ENCODE data around the gene PRPF31. TPM values are rescaled to one million over a fixed set of nuclear protein-coding genes. Genes with fewer than 3 reads are reported as not detected.
A peak's percentile ranks its signal among the peaks of the same experiment; 100 is the strongest.
"Not testable (repeated sequence)": the region's sequence is repeated elsewhere in the genome, so short reads cannot be mapped to it uniquely, and the experiment has no call there.

The PRPF31 gene
- polyA plus RNA-seq, 1 experiment, result 28.7 TPM

GRCh38 chr19:54096617-54097106, 18.9 kb upstream of the PRPF31 start:
- no peak for DNase-seq (ENCODE audit: low read depth, low spot score)
- Histone ChIP-seq H3K4me3 (ENCODE audit: low read depth, low read length) (peak overlapping the region; percentile 49), H3K27me3 (ENCODE audit: control insufficient read depth, insufficient read depth, low read length) (no peaks in the 10 kb centered on the region), H3K9me3 (ENCODE audit: control insufficient read depth, insufficient read depth, low read length) (peaks cover 17% of the 10 kb centered on the region), H3K27ac (ENCODE audit: low read depth, low read length) (no peak overlapping the region)
- ChIA-PET CTCF (interaction anchor here (1.3 to 2.3 kb wide), 2 partner anchors 67 to 324 kb away, joined by 3 to 10 read pairs; no protein-coding TSS in a partner anchor), POLR2A (interaction anchor here (1.0 to 2.1 kb wide), 3 partner anchors 18 to 352 kb away, joined by 6 to 18 read pairs (median 6); partner anchors contain the start of genes CNOT3, LENG8, PRPF31 and TFPT)
- peak; percentile 55 for TF ChIP-seq CTCF (IDR thresholded peaks at IDR 0.05; ENCODE audit: low read depth, low read length)

GRCh38 chr19:54099190-54099902, 16.2 kb upstream of the PRPF31 start:
- CTCF ChIA-PET, result no interaction called here

DNA sequence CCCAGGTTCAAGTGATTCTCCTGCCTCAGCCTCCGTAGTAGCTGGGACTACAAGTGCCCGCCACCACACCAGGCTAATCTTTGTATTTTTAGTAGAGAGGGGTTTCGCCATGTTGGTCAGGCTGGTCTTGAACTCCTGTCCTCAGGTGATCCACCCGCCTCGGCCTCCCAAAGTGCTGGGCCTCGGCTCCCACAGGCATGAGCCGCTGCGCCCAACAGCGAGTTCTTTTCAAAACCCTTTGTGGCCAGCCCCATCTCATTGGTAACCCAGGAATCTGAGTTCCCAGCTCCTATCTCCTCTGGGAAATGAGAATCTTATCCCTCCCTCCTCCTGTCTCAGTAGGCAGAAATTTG, 15.7 kb upstream of the PRPF31 start:
- H3K27me3 ChIP-seq (ENCODE audit: control insufficient read depth, insufficient read depth, low read length); DNase-seq (ENCODE audit: low read depth, low spot score); CTCF ChIA-PET; H3K27ac ChIP-seq (ENCODE audit: low read depth, low read length); POLR2A ChIA-PET; H3K4me3 ChIP-seq (ENCODE audit: low read depth, low read length); H3K9me3 ChIP-seq (ENCODE audit: control insufficient read depth, insufficient read depth, low read length): not testable (repeated sequence)

More at GRCh38 chr19:54099190-54099902, 16.2 kb upstream of the PRPF31 start:
- DNase-seq (ENCODE audit: low read depth, low spot score), result no peak
- Histone ChIP-seq H3K27ac (ENCODE audit: low read depth, low read length) (no peak overlapping the region), H3K4me3 (ENCODE audit: low read depth, low read length) (no peak overlapping the region), H3K9me3 (ENCODE audit: control insufficient read depth, insufficient read depth, low read length) (peaks cover 13% of the 10 kb centered on the region), H3K27me3 (ENCODE audit: control insufficient read depth, insufficient read depth, low read length) (no peaks in the 10 kb centered on the region)
- no peak for TF ChIP-seq CTCF (IDR thresholded peaks at IDR 0.05; ENCODE audit: low read depth, low read length)
- POLR2A ChIA-PET, result no interaction called here

GRCh38 chr19:54100561-54100960, 15.0 kb upstream of the PRPF31 start, which contains the start of gene OSCAR:
TSS of gene OSCAR (minus strand) at chr19:54100803. CDS start at chr19:54100792, 11 bp downstream.
- TF ChIP-seq CTCF (IDR thresholded peaks at IDR 0.05; ENCODE audit: low read depth, low read length), result no peak
- Histone ChIP-seq H3K4me3 (ENCODE audit: low read depth, low read length) (no peak within 1 kb of the TSS), H3K9me3 (ENCODE audit: control insufficient read depth, insufficient read depth, low read length) (peaks cover 3% of the 10 kb centered on the region; the same call in 1 of the 2 replicates), H3K27ac (ENCODE audit: low read depth, low read length) (no peak within 1 kb of the TSS), H3K27me3 (ENCODE audit: control insufficient read depth, insufficient read depth, low read length) (no peaks in the 10 kb centered on the region)
- ChIA-PET POLR2A (no interaction called here), CTCF (no interaction called here)
- DNase-seq (ENCODE audit: low read depth, low spot score), result no peak

GRCh38 chr19:54102421-54103169, 13.0 kb upstream of the PRPF31 start, which contains the start of gene NDUFA3:
TSS of gene NDUFA3 (plus strand) at chr19:54102855. CDS start at chr19:54102879, 24 bp downstream.
- peak within 1 kb of the TSS; percentile 99 for H3K4me3 ChIP-seq (ENCODE audit: low read depth, low read length)
- no peak within 1 kb of the TSS for H3K27ac ChIP-seq (ENCODE audit: low read depth, low read length)
- H3K27me3 ChIP-seq (ENCODE audit: control insufficient read depth, insufficient read depth, low read length), result no peaks in the 10 kb centered on the region
- peak; percentile 97 for DNase-seq (ENCODE audit: low read depth, low spot score)
- TF ChIP-seq CTCF (IDR thresholded peaks at IDR 0.05; ENCODE audit: low read depth, low read length), result no peak
- ChIA-PET POLR2A (interaction anchor here (0.5 to 1.4 kb wide), 3 partner anchors 9 to 13 kb away, joined by 4 to 6 read pairs (median 6); partner anchors contain the start of genes PRPF31 and TFPT), CTCF (interaction anchor here (0.6 to 1.9 kb wide), 4 partner anchors 71 to 722 kb away, joined by 3 to 6 read pairs (median 4); no protein-coding TSS in a partner anchor)
- H3K9me3 ChIP-seq (ENCODE audit: control insufficient read depth, insufficient read depth, low read length), result peaks cover 3% of the 10 kb centered on the region; the same call in 1 of the 2 replicates

Data from AG04450 (cell line).